Lung (tissue), 12 donors: Measurements from ENCODE around the gene TCTN3. TPM values are rescaled to one million over a fixed set of nuclear protein-coding genes. Genes with fewer than 3 reads are reported as not detected.

Experiments
- ATAC-seq: fragments of 200-7000 bp; cut with Tn5 transposase; one replicate; pipeline ENCODE4 v1.9.1; 2020; ENCODE audit warnings: moderate number of reproducible peaks; ENCODE audit not compliant: insufficient read depth, low FRiP score
- DNase-seq, 3 donors: peaks; one replicate each; pipeline ENCODE4 v3.0.0-alpha.2; 2013 to 2017
- H3K27ac ChIP-seq, 2 donors: one replicate each; pipeline ENCODE4 v1.5.1; 2013; ENCODE audit warnings: mild to moderate bottlenecking in 2 of 2, moderate library complexity in 2 of 2, control low read depth in 1 of 2, inconsistent platforms in 1 of 2, low read depth in 1 of 2, low read length in 1 of 2
- H3K27me3 ChIP-seq, 3 donors: one replicate each; pipeline ENCODE4 v1.5.1; 2013; ENCODE audit warnings: low read length in 2 of 3; ENCODE audit not compliant: control insufficient read depth in 3 of 3, insufficient read depth in 3 of 3
- H3K36me3 ChIP-seq, 4 donors: one replicate each; pipeline ENCODE4 v1.5.1; 2013; ENCODE audit warnings: low read length in 4 of 4, mild to moderate bottlenecking in 1 of 4, moderate library complexity in 1 of 4; ENCODE audit not compliant: control insufficient read depth in 4 of 4, insufficient read depth in 4 of 4
- H3K4me1 ChIP-seq, 5 donors: one replicate each; pipeline ENCODE4 v1.5.1; 2013; ENCODE audit warnings: low read length in 5 of 5, mild to moderate bottlenecking in 2 of 5, moderate library complexity in 1 of 5; ENCODE audit not compliant: control insufficient read depth in 5 of 5, insufficient read depth in 5 of 5
- H3K4me3 ChIP-seq: one replicate; pipeline ENCODE4 v1.5.1; 2013; ENCODE audit warnings: mild to moderate bottlenecking, control low read depth, moderate library complexity
- H3K9ac ChIP-seq, 2 donors: one replicate each; pipeline ENCODE4 v1.5.1; 2013; ENCODE audit warnings: low read length in 2 of 2, control low read depth in 1 of 2; ENCODE audit not compliant: insufficient read depth in 1 of 2
- H3K9me3 ChIP-seq, 4 donors: one replicate each; pipeline ENCODE4 v1.5.1; 2013; ENCODE audit warnings: low read length in 3 of 4, mild to moderate bottlenecking in 1 of 4, moderate library complexity in 1 of 4; ENCODE audit not compliant: control insufficient read depth in 4 of 4, insufficient read depth in 3 of 4
- WGBS, 2 donors: extraction: QIAGEN DNeasy Blood & Tissue Kit; methylation state at CpG; one replicate each; pipeline ENCODE4 v1.1.7; 2013; 5-methylcytosine and 5-hydroxymethylcytosine counted together
- polyA plus RNA-seq, 2 donors: library from polyadenylated mRNA; stranded (reverse); fragments of 200-250 nt; gene quantifications; one replicate each; pipeline ENCODE4 v1.2.1, GENCODE V29; 2013
- total RNA-seq, 2 donors: library from RNA; depleted of rRNA in 1 of 2; stranded (reverse); fragments of >200 nt in 1 of 2; gene quantifications; one replicate each; pipeline ENCODE4 v1.2.1, GENCODE V29; 2014 to 2021
- TF ChIP-seq, protein P1 (sequence below): IDR thresholded peaks from 2 replicates; pipeline ENCODE4 v1.5.1; 2012; ENCODE audit warnings: mild to moderate bottlenecking; ENCODE audit errors: control extremely low read depth, extremely low read depth
- donor health status: control.
- donor health status: control.
- donor health status: Bipolar disorder and iron deficiency.
- donor health status: healthy.
- donor health status: DM: yes; HTN: yes; CAD: no.

The TCTN3 gene
- total and polyA plus RNA-seq, 4 donors, result 13.1 to 43.2 (median 29.8) TPM

GRCh38 chr10:95716866-95717265 lies 23.1 kb upstream of the TCTN3 start:
- TF ChIP-seq, protein P1, sequence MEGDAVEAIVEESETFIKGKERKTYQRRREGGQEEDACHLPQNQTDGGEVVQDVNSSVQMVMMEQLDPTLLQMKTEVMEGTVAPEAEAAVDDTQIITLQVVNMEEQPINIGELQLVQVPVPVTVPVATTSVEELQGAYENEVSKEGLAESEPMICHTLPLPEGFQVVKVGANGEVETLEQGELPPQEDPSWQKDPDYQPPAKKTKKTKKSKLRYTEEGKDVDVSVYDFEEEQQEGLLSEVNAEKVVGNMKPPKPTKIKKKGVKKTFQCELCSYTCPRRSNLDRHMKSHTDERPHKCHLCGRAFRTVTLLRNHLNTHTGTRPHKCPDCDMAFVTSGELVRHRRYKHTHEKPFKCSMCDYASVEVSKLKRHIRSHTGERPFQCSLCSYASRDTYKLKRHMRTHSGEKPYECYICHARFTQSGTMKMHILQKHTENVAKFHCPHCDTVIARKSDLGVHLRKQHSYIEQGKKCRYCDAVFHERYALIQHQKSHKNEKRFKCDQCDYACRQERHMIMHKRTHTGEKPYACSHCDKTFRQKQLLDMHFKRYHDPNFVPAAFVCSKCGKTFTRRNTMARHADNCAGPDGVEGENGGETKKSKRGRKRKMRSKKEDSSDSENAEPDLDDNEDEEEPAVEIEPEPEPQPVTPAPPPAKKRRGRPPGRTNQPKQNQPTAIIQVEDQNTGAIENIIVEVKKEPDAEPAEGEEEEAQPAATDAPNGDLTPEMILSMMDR, result no peak
- ATAC-seq, result no peak
- no peaks in the 10 kb centered on the region for H3K4me1 ChIP-seq

DNA sequence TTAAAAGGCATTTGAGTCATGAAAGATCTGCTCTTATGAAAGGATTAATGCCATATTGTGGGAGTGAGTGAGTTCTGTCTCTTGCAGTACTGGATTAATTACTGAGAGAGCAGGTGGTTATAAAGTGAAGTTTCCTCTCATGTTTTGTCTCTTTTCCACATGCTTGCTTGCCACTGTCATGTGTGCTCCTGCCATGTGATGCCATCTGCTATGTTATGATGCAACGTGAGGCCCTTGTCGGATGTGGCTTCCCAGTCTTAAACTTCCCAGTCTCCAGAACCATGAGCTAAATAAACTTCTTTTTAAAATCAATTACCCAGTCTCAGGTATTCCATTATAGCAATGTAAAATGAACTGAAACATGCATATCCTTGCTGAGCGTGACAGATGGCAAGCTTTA lies 22.7 kb upstream of the TCTN3 start:
- Histone ChIP-seq H3K4me1 (no peaks in the 10 kb centered on the region), H3K36me3 (no peaks in the 10 kb centered on the region), H3K27me3 (no peaks in the 10 kb centered on the region), H3K4me3 (no peak overlapping the region), H3K9me3 (no peaks in the 10 kb centered on the region), H3K9ac (no peak overlapping the region), H3K27ac (no peak overlapping the region)
- 52 to 74% methylated on average over 3 of the region's 3 CpGs for WGBS, 2 donors
- DNase-seq (no peak), ATAC-seq (no peak)
- TF ChIP-seq, protein P1, result no peak

More at GRCh38 chr10:95716866-95717265, 23.1 kb upstream of the TCTN3 start:
- 71 to 80% methylated on average over 2 of the region's 2 CpGs for WGBS, 2 donors
- Histone ChIP-seq H3K36me3 (no peaks in the 10 kb centered on the region), H3K9ac (no peak overlapping the region), H3K27ac (no peak overlapping the region), H3K4me3 (no peak overlapping the region), H3K9me3 (no peaks in the 10 kb centered on the region), H3K27me3 (no peaks in the 10 kb centered on the region)
- no peak for DNase-seq

GRCh38 chr10:95711492-95711891 lies 17.8 kb upstream of the TCTN3 start:
- ATAC-seq (no peak), DNase-seq (no peak)
- Histone ChIP-seq H3K9me3 (no peaks in the 10 kb centered on the region), H3K36me3 (no peaks in the 10 kb centered on the region), H3K27me3 (no peaks in the 10 kb centered on the region), H3K4me1 (no peaks in the 10 kb centered on the region), H3K9ac (no peak overlapping the region), H3K4me3 (no peak overlapping the region), H3K27ac (no peak overlapping the region)
- 93% methylated on average over 4 of the region's 4 CpGs for WGBS, 2 donors
- TF ChIP-seq, protein P1, result no peak

DNA sequence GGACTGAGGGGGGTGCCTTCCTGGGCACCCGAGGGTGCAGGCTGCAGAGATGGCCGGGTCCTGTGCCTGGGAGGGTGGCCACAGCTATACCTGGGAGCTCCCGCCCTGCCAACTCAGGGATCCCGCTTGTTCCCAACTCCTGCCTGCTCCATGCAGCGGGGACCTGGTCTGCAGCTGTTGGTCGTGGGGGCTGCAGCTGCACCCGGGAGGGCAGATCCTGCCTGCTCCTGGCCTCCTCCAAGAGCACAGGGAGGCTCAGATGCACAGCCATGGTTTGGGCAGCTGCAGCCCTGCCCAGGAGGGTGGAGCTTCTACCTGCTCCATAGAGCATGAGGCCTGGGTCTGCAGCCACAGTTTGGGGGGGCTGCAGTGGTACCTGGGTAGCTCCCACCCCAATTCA lies 13.3 kb upstream of the TCTN3 start:
- no peak overlapping the region for H3K27ac ChIP-seq
- no peaks in the 10 kb centered on the region for H3K36me3 ChIP-seq
- 89 to 100% methylated on average over 7 of the region's 7 CpGs for WGBS, 2 donors
- no peaks in the 10 kb centered on the region for H3K4me1 ChIP-seq
- no peaks in the 10 kb centered on the region for H3K27me3 ChIP-seq
- no peaks in the 10 kb centered on the region for H3K9me3 ChIP-seq
- TF ChIP-seq, protein P1, result no peak
- H3K4me3 ChIP-seq, result no peak overlapping the region
- ATAC-seq, result no peak
- H3K9ac ChIP-seq, result no peak overlapping the region
- DNase-seq, result no peak
